Upper lobe of left lung (tissue), 6 donors: ENCODE results near the gene THTPA. TPM values are rescaled to one million over a fixed set of nuclear protein-coding genes. Genes with fewer than 3 reads are reported as not detected.
A peak's percentile ranks its signal among the peaks of the same experiment; 100 is the strongest.

Experiments used
- ATAC-seq, 2 donors: fragments of 200-7000 bp; cut with Tn5 transposase; one replicate each; pipeline ENCODE4 v1.9.1; 2022; ENCODE audit warnings: mild to moderate bottlenecking in 2 of 2, moderate library complexity in 2 of 2; ENCODE audit not compliant: low FRiP score in 2 of 2
- DNase-seq, 2 donors: peaks; one replicate each; pipeline ENCODE4 v3.0.0-alpha.2; 2019 to 2020
- H3K27ac ChIP-seq, 4 donors: fragments of 200-600 bp; sonication (generic); one replicate each; pipeline ENCODE4 v1.5.1; 2016 to 2019
- H3K27me3 ChIP-seq, 4 donors: fragments of 200-600 bp; sonication (generic); one replicate each; pipeline ENCODE4 v1.5.1; 2017 to 2019
- H3K36me3 ChIP-seq, 4 donors: fragments of 200-600 bp; sonication (generic); one replicate each; pipeline ENCODE4 v1.5.1; 2016 to 2019
- H3K4me1 ChIP-seq, 4 donors: fragments of 200-600 bp; sonication (generic); one replicate each; pipeline ENCODE4 v1.5.1; 2018 to 2019
- H3K4me3 ChIP-seq, 4 donors: fragments of 200-600 bp; sonication (generic); one replicate each; pipeline ENCODE4 v1.5.1; 2017 to 2019; ENCODE audit warnings: mild to moderate bottlenecking in 2 of 4, moderate library complexity in 1 of 4
- H3K9me3 ChIP-seq, 4 donors: fragments of 200-600 bp; sonication (generic); one replicate each; pipeline ENCODE4 v1.5.1; 2018 to 2019
- EP300 ChIP-seq, 4 donors: sonication (generic); formaldehyde crosslinking; IDR thresholded peaks; one replicate each; pipeline ENCODE4 v1.5.1; 2017; ENCODE audit warnings: antibody characterized with exemption in 4 of 4, control low read depth in 2 of 4
- POLR2A ChIP-seq, 4 donors: fragments of 450-650 bp; IDR thresholded peaks; one replicate each; pipeline ENCODE4 v1.5.1; 2016 to 2017; ENCODE audit warnings: antibody characterized with exemption in 4 of 4, mild to moderate bottlenecking in 2 of 4
- POLR2AphosphoS5 ChIP-seq, 2 donors: sonication (generic); formaldehyde crosslinking; IDR thresholded peaks; one replicate each; pipeline ENCODE4 v1.5.1; 2017; ENCODE audit warnings: antibody characterized with exemption in 2 of 2
- WGBS, 2 donors: methylation state at CpG; one replicate each; pipeline ENCODE4 v1.1.5; 2017 to 2018; 5-methylcytosine and 5-hydroxymethylcytosine counted together
- total RNA-seq, 6 donors: library from RNA; depleted of rRNA in 4 of 6; stranded (reverse); fragments of >200 nt in 4 of 6; gene quantifications; one replicate each; pipeline versions ENCODE4 v1.1.0 to v1.2.1, GENCODE V29; 2016 to 2021
- TF ChIP-seq, protein P1 (sequence below), 6 experiments: fragments of 450-650 bp in 4 of 6; fragments of 200-600 bp in 2 of 6; sonication (generic) in 2 of 6; IDR thresholded peaks; one replicate each; pipeline ENCODE4 v1.5.1; 2016 to 2019; ENCODE audit warnings: antibody characterized with exemption in 6 of 6
- donor health status: DM: no; HTN: no; CAD: no; lungs with moderate emphysema.
- donor health status: DM: no; HTN: yes; CAD: no; lungs with severe emphysema.

The THTPA gene
- total RNA-seq, 6 donors from 2014 or later, result 16.7 to 27.2 (median 20.4) TPM

DNA sequence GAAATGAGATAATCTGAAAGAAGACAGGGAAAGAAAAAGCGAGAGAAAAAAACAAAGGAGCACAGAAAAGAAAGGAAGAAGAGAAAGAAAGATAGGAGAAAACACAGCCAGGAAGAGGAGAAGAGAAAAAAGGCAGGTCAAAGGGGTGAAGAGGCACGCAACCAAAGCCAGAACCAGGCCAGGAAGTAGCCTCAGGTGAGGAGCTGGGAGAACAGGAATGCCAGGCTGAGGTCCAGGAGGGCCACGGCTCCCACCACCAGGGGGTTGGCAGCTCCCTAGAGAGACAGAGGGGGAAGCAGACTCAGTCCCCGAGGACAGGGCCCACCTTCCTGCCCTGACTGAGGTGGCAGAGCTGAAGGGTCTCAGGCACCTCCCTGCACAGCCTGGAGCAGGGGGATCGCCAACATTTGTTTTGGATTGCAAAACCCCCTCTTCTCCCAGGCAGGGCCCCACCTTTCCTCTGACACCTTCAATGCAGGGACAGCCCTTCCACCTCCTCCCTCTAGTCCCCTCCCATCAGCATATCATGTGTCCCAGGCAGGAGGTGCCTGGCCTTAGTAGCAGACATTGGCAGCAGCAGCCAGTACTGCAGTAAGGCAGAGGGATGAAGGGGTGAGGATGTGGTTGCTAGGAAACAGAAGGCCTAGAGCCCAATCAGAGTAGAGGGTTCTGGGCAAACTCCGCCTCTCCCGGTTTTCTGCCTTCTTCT lies 13.5 kb downstream of the THTPA start:
- Histone ChIP-seq H3K36me3 (peaks cover 0 to 14% (median 6%) of the 10 kb centered on the region in 4 donors), H3K4me3 (no peak overlapping the region), H3K27ac (peak overlapping the region in 1 of 4 donors; percentile 44), H3K4me1 (peaks cover 16 to 57% (median 25%) of the 10 kb centered on the region in 4 donors), H3K27me3 (no peaks in the 10 kb centered on the region), H3K9me3 (no peaks in the 10 kb centered on the region)
- 63 to 65% methylated on average over 7 of the region's 7 CpGs for WGBS, 2 donors
- peak in 1 of 2 donors; percentile 40 for DNase-seq
- no peak for TF ChIP-seq POLR2A (IDR thresholded peaks at IDR 0.05)
- TF ChIP-seq, protein P1, sequence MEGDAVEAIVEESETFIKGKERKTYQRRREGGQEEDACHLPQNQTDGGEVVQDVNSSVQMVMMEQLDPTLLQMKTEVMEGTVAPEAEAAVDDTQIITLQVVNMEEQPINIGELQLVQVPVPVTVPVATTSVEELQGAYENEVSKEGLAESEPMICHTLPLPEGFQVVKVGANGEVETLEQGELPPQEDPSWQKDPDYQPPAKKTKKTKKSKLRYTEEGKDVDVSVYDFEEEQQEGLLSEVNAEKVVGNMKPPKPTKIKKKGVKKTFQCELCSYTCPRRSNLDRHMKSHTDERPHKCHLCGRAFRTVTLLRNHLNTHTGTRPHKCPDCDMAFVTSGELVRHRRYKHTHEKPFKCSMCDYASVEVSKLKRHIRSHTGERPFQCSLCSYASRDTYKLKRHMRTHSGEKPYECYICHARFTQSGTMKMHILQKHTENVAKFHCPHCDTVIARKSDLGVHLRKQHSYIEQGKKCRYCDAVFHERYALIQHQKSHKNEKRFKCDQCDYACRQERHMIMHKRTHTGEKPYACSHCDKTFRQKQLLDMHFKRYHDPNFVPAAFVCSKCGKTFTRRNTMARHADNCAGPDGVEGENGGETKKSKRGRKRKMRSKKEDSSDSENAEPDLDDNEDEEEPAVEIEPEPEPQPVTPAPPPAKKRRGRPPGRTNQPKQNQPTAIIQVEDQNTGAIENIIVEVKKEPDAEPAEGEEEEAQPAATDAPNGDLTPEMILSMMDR (IDR thresholded peaks at IDR 0.05), result peak in 3 of 6 experiments; percentile 12 to 14 (median 13)
- ATAC-seq, result no peak

DNA sequence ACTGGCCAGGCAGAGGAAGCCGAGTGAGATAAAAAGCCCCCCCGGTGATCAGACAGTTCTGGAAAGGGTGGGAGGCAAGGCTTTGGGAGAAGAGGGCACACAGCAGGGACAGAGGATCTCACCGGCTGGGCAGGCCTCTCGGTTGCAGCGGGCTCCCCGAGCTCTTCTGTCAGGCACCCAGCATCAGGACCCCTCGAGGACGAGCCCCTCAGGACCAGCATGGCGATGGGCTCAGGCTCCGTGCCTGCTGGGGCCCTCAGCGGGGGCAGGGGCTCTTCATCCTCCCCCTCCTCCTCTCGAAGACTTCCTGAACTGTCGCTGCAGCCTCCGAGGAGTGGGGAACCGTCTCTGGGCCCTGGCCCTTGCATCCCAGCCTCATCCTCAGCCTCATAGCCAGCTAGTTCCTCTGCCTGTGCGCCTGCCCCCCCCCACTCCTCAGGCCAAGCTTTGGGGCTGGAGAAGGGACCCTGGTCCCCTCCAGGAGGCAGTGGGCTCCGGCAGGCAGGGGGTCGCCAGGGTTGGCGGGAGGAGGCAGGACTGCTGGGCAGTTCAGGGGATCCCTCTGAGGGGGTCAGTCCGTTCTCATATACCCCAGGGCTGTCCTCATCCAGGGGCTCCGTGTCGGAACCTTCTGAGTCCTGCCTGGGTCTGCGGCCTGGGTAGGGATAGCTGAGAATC lies 14.9 kb downstream of the THTPA start:
- no peaks in the 10 kb centered on the region for H3K9me3 ChIP-seq
- no peak for TF ChIP-seq POLR2AphosphoS5 (IDR thresholded peaks at IDR 0.05)
- TF ChIP-seq EP300 (IDR thresholded peaks at IDR 0.05), result no peak
- TF ChIP-seq POLR2A (IDR thresholded peaks at IDR 0.05), result no peak
- TF ChIP-seq, protein P1 (IDR thresholded peaks at IDR 0.05), result no peak
- H3K4me1 ChIP-seq, result peaks cover 18 to 60% (median 26%) of the 10 kb centered on the region in 4 donors
- no peak overlapping the region for H3K4me3 ChIP-seq
- H3K27ac ChIP-seq, result no peak overlapping the region
- DNase-seq (peak in 1 of 2 donors; percentile 58), ATAC-seq (no peak)
- H3K36me3 ChIP-seq, result peaks cover 0 to 3% (median 1%) of the 10 kb centered on the region in 4 donors
- WGBS, 2 donors, result 86 to 90% methylated on average over 8 to 22 of the region's 23 CpGs
- H3K27me3 ChIP-seq, result peaks cover 0 to 7% (median 5%) of the 10 kb centered on the region in 4 donors

DNA sequence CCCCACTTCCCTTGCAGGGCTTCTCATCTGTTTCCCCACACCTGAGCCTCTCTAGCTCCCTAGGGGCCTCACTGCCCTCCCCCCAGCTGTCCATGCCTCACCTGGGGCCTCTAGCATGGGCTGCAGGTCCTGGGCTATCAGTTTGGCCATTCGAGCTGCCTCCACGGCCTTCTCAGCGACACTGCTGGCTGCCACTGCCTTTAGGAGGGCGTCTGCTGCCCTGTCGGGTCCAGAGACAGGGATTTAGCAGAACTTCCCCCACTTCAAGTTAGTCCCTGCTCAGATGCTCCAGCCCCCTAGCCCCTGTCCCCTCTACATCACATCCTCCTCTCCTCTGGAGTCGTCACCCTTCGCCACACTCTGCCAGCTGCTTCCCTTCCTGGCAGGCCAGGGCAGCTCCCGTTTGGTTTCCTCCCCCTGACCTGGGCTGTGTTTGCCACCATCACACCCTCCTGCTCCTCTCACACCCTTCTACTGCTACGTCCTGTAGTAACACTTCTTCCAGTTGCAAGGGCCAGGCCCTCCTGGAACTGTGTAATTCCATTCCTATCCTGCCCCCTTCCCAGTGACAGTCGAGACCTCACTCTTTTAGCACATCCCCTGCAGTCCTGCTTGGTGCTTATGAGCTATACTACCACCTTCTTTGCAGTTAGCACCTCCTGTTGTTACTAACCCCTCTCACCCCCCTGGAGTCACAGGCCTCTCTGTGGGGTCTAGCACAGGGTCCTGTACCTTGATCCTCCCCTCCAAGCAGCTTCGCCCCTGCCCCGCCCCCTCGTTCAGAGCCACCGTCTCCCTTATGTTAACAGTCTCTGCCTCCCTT lies 15.8 kb downstream of the THTPA start:
- Histone ChIP-seq H3K9me3 (no peaks in the 10 kb centered on the region), H3K36me3 (no peaks in the 10 kb centered on the region), H3K27ac (peak overlapping the region; percentile 25 to 63 (median 56)), H3K27me3 (peaks cover 0 to 16% (median 14%) of the 10 kb centered on the region in 4 donors), H3K4me1 (peaks cover 24 to 60% (median 30%) of the 10 kb centered on the region in 4 donors), H3K4me3 (no peak overlapping the region)
- no peak for ATAC-seq
- no peak for DNase-seq
- TF ChIP-seq POLR2A (IDR thresholded peaks at IDR 0.05) (no peak), EP300 (IDR thresholded peaks at IDR 0.05) (no peak), POLR2AphosphoS5 (IDR thresholded peaks at IDR 0.05) (no peak)
- TF ChIP-seq, protein P1 (IDR thresholded peaks at IDR 0.05), result no peak
- WGBS, 2 donors, result 60 to 62% methylated on average over 14 of the region's 14 CpGs

GRCh38 chr14:23572524-23572828 lies 16.4 kb downstream of the THTPA start:
- H3K27me3 ChIP-seq, result peaks cover 0 to 22% (median 18%) of the 10 kb centered on the region in 4 donors
- WGBS, 2 donors, result 46 to 56% methylated on average over 4 of the region's 4 CpGs
- no peak for DNase-seq
- H3K36me3 ChIP-seq, result no peaks in the 10 kb centered on the region
- H3K9me3 ChIP-seq, result no peaks in the 10 kb centered on the region
- ATAC-seq, result no peak
- H3K4me1 ChIP-seq, result peaks cover 28 to 62% (median 35%) of the 10 kb centered on the region in 4 donors
- peak overlapping the region; percentile 25 to 63 (median 56) for H3K27ac ChIP-seq
- no peak overlapping the region for H3K4me3 ChIP-seq
- no peak for TF ChIP-seq POLR2AphosphoS5 (IDR thresholded peaks at IDR 0.05)
- TF ChIP-seq, protein P1 (IDR thresholded peaks at IDR 0.05), result no peak
- no peak for TF ChIP-seq EP300 (IDR thresholded peaks at IDR 0.05)
- no peak for TF ChIP-seq POLR2A (IDR thresholded peaks at IDR 0.05)
